ENCODE data around the gene TAF5L.
"Not testable (repeated sequence)": the region's sequence is repeated elsewhere in the genome, so short reads cannot be mapped to it uniquely, and the experiment has no call there.

TAF5L gene

DNA sequence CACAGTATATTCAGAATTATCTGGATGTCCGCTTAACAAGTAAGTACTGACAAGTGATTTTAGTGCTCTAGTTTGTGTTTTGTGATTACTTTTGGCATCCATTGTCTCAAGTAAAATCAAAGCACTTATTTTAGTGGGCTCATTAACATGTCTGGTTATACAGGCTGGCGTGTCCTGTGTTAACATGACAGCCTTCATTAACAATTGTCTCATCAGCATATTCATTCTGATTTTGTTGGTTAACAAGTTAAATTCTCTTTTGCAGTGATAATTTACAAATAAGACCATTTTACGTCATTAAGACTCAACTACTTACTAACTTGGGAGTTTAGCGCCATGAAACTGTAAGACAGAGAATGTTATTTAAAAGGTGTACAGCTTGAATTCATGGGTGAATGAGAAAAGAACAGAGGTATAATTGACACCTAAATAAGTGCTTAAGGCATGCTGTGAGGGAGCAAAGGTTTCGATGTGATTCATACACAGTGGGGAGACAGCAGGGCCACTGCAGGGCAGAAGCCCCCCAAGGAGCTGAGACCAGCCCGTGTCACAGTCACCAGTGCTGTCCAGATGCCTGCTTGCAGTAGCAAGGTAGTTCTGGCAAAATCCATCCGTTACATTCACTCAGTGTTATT is 22.4 kb downstream of the TAF5L start:
- no peak for DNase-seq (ENCODE audit: low spot score)

DNA sequence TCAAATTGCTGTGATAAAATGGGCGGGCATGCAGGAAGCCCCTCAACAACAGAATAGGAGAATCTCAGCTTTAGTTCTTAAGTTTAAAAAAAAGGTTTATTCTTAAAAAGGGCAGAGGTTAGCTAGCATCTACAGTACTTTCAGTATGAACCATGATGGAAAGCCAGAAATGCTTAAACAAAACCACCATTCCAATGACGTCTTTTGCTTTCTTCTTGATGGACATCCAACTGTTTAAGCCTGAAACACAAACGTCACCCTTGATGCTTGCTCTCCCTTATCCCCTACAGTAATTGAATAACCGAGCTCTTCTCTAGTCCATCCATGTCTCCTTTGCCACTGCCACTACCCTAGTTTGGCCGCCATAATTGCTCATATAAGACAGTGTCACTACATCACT is 25.7 kb downstream of the TAF5L start:
- DNase-seq (ENCODE audit: low spot score) = no peak

DNA sequence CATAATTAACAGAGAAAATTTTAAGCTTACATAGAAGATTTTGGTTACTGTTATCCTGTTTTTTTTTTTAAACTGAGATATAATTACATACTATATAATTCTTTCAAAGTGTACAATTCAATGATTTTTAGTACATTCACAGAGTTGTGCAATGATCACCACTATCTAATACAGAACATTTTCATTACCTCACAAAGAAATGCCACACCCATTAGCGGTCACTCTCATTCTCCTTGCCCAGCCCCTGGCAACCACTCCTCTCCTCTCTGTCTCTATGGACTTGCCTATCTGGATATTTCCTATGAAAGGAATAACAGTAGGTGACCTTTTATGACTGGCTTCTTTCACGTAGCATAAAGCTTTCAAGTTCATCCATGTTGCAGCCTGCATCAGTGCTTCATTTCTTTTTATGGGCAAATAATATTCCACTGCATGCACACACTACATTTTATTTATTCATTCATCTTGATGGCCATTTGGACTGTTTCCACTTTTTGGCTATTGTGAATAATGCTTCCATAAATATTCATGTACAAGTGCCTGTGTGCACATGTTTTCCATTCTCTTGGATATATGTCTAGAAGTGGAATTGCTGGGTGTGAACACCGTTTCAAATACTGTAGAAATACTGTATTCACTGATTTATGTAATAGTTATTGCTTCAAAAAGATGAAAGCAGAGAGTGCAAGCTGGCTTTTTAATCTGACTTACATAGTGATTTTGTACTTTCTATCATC is 26.5 kb downstream of the TAF5L start:
- no peak for DNase-seq (ENCODE audit: low spot score)

- DNase-seq (ENCODE audit: low spot score) = no peak
These were observed 28.0 kb downstream of the TAF5L start for GRCh38 chr1:229597877-229598276.

- peak; percentile 25 for DNase-seq (ENCODE audit: low spot score)
These were observed 28.8 kb downstream of the TAF5L start for GRCh38 chr1:229596925-229597699.

DNA sequence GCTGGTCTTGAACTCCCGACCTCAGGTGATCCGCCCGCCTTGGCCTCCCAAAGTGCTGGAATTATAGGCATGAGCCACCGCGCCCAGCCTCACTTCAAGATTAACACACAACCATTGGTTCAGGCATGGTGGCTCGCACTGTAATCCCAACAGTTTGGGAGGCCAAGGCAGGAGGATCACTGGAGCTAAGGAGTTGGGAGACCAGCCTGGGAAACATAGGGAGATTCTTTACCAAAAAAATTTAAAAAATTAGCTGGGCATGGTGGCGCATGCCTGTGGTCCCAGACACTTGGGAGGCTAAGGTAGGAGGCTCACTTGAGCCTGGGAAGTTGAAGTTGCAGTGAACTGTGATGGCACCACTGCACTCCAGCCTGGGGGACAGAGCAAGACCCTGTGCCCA is 30.0 kb downstream of the TAF5L start:
- DNase-seq (ENCODE audit: low spot score) = not testable (repeated sequence)

DNA sequence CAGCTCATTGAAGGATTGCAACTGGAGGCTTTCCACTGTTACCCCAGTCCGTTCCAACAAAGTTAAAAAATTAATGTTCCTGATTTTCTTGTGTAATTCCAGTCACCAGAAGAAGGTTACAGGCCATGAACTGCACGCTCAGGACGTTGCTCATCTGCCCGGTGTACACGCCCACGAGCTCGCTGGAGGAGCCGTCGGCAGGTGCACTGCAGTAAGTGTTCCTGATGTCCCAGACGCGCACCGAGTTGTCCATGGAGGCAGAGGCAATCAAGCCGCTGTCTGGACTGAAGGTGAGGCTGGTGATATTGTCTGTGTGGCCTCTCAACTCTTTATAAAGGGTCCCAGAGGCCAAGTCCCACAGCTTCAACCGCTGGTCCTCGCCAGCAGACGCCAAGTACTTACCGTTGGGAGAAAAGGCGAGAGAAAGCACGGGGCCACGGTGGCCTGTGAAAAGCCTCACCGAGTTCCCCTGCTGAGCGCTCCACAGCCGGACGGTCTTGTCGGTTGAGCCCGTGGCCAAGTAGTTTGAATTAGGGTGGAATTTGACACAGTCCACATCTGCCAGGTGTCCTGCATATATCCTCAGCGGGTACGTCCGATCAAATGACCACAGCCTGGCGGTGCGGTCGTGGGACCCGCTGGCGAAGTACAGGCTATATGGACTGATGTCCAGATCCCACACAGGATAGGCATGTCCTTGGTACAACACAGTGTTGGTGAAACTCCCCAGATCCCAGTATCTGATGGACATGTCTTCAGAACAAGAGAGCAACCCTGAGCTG is 31.5 kb downstream of the TAF5L start:
- DNase-seq (ENCODE audit: low spot score) = no peak

DNA sequence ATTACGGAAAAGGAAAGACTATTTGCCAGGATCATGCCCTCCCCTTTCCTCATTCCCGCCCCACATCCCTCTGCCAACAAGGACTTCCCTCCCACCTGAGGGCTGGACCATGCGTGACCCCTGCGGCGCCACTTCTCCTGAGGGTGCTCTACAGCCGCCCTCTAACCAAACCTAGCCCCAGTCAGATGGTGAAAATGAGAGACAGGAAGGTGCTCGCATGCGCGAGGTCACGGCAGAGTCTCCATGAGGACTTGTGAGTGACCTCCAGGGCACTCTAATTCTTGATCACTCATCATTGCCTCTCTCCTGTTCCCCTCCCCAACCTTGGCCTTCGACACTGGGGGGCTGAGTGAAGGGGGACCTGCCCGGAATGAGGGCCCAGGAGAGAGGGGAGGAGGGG is 32.1 kb downstream of the TAF5L start:
- no peak for DNase-seq (ENCODE audit: low spot score)

DNA sequence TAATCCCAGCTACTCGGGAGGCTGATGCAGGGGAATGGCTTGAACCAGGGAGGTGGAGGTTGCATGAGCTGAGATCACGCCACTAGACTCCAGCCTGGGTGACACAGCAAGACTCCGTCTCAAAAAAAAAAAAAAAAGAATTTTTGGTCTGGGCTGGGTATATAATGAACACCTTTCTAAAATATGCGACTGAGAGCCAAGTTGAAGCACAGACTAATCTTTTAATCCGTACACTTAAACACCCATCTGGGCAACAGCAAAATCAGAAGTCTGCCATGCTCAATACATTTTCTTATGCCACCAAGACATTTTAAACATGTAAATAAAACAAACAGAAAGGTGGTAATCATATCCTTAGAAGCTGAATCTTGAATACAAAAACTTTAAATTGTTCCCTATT is 35.8 kb downstream of the TAF5L start:
- DNase-seq (ENCODE audit: low spot score) = no peak

- no peak for DNase-seq (ENCODE audit: low spot score)
These were observed 40.6 kb downstream of the TAF5L start for GRCh38 chr1:229585338-229585737.

GRCh38 chr1:229582715-229583114 is 43.2 kb downstream of the TAF5L start:
- DNase-seq (ENCODE audit: low spot score) = no peak

DNA sequence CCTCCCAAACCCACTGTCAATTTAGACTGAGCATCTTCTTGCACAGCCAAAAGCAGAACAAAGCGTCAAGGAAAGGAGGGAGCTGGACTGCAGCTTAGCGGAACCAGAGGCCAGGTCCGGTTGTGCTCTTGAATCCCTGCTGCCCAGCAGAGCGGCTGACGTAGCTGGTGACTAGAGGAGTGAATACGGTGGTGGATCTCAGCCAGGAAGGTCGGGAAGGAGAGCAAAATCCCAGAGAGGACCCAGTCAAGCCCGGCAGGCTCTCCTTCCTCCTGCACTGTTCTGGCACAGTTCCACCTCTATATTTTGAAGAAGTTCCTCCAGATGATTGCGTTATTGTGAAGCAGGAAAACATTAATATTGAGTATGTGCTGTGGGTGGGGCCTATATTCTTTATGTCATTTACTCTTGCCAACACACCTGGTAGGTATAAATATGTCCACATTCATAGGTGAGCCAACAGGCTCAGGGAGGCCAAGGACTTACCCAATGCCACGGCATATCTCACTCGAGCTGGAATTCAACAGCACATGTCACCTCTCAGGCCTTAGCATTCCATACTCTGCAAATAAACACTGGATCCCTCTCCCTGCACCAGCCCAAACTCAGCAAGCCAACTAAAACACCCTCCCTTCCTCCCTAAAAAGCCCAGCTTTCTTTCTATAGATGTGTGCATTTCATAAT is 43.8 kb downstream of the TAF5L start:
- DNase-seq (ENCODE audit: low spot score) = peak; percentile 47

DNA sequence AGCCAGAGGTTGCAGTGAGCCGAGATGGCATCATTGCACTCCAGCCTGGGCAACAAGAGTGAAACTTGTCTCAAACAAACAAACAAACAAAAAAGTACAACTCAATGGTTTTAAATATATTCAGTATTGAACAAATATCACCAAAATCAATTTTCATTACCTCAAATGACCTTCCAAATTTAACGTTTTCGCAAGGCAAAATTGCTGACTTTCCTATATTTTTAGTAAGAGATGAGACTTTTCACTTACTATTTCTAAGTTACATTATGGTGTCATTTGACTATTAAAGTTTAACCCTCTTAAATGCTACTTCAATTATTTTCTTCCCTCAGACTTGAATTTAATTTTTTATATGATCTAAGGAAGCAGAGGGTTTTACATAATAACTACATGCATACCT is 44.4 kb downstream of the TAF5L start:
- no peak for DNase-seq (ENCODE audit: low spot score)

GRCh38 chr1:229579059-229579673 is 46.8 kb downstream of the TAF5L start:
- peak; percentile 98 for DNase-seq (ENCODE audit: low spot score)

GRCh38 chr1:229578168-229579058 is 47.5 kb downstream of the TAF5L start:
- DNase-seq (ENCODE audit: low spot score) = no peak

DNA sequence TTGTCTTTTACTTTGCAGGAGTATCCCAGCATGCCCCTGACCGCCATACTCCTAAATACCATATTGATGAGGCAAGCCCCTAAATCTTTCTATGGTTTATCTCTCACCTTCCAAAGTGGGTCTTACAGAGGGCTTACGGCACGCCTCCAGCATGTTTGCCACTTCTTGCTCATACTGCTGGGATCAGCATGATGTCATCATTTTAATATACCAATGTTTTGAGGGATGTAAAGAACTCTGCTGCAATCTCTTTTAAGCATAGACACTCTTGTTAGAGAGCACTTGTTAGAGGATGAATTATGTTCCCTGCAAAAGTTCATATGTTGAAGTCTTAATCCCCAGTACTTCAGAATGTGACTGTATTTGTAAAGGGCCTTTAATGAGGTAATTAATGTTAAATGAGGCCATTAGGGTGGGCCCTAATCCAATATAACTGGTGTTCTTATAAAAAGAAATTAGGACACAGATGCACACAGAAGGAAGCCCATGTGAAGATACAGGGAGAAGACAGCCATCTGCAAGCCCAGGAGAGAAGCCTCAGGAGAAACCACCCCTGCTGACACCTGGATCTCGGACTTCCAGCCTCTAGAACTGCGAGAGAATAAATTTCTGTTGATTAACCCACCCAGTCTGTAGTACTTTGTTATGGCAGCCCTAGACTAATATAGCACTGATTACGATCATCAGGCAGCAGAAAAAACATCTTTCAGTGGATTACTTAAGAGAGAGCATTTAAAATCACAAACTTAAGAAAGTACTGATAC is 51.1 kb downstream of the TAF5L start:
- DNase-seq (ENCODE audit: low spot score) = no peak

GRCh38 chr1:229572286-229572685 is 53.6 kb downstream of the TAF5L start:
- DNase-seq (ENCODE audit: low spot score) = no peak

- DNase-seq (ENCODE audit: low spot score) = no peak
These were observed 54.9 kb downstream of the TAF5L start for GRCh38 chr1:229570891-229571516.

GRCh38 chr1:229570305-229570704 is 55.6 kb downstream of the TAF5L start:
- DNase-seq (ENCODE audit: low spot score) = no peak
